Measurements from ENCODE around the gene SLC25A25.

DNA sequence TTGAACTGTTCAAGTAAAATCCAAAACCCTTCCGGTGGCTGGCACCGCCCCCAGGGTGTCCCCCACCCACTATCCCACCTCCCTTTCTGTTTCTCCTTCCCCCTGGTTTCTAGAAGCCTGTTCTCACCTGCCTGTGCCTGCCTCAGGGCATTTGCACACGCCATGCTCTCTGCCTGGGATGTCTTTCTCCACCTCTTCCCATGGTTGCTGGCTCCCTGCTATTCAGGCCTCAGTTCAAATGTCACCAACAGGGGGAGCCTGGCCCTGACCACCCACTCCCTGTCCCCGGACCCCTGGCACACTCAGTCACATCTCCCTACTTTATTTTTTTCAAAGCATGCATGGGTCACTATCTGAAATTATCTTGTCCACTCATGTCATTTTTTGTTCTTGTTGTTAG, 47.3 kb upstream of the SLC25A25 start:
- TF ChIP-seq, protein P1, sequence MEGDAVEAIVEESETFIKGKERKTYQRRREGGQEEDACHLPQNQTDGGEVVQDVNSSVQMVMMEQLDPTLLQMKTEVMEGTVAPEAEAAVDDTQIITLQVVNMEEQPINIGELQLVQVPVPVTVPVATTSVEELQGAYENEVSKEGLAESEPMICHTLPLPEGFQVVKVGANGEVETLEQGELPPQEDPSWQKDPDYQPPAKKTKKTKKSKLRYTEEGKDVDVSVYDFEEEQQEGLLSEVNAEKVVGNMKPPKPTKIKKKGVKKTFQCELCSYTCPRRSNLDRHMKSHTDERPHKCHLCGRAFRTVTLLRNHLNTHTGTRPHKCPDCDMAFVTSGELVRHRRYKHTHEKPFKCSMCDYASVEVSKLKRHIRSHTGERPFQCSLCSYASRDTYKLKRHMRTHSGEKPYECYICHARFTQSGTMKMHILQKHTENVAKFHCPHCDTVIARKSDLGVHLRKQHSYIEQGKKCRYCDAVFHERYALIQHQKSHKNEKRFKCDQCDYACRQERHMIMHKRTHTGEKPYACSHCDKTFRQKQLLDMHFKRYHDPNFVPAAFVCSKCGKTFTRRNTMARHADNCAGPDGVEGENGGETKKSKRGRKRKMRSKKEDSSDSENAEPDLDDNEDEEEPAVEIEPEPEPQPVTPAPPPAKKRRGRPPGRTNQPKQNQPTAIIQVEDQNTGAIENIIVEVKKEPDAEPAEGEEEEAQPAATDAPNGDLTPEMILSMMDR (IDR thresholded peaks at IDR 0.05) = no peak
- no peak for TF ChIP-seq POLR2AphosphoS5 (IDR thresholded peaks at IDR 0.05)
- no peak for TF ChIP-seq POLR2A (IDR thresholded peaks at IDR 0.05)
